PFSK-1 (cell line): ENCODE data around the gene DHRSX.

ENCODE experiments used
- FOXP2 ChIP-seq: optimal IDR thresholded peaks from 2 replicates; pipeline ENCODE3; 2011; ENCODE audit warnings: borderline replicate concordance, control low read depth, inconsistent platforms; ENCODE audit not compliant: insufficient read depth; ENCODE audit errors: extremely low read length, extremely low read depth
- POLR2AphosphoS5 ChIP-seq: IDR thresholded peaks from 2 replicates; pipeline ENCODE4 v1.6.1; 2012; ENCODE audit warnings: low read depth, mild to moderate bottlenecking, control low read depth, low read length, moderate library complexity
- TAF1 ChIP-seq: IDR thresholded peaks from 2 replicates; pipeline ENCODE4 v1.6.1; 2012; ENCODE audit warnings: low read length, control low read depth, borderline replicate concordance; ENCODE audit not compliant: insufficient read depth

DNA sequence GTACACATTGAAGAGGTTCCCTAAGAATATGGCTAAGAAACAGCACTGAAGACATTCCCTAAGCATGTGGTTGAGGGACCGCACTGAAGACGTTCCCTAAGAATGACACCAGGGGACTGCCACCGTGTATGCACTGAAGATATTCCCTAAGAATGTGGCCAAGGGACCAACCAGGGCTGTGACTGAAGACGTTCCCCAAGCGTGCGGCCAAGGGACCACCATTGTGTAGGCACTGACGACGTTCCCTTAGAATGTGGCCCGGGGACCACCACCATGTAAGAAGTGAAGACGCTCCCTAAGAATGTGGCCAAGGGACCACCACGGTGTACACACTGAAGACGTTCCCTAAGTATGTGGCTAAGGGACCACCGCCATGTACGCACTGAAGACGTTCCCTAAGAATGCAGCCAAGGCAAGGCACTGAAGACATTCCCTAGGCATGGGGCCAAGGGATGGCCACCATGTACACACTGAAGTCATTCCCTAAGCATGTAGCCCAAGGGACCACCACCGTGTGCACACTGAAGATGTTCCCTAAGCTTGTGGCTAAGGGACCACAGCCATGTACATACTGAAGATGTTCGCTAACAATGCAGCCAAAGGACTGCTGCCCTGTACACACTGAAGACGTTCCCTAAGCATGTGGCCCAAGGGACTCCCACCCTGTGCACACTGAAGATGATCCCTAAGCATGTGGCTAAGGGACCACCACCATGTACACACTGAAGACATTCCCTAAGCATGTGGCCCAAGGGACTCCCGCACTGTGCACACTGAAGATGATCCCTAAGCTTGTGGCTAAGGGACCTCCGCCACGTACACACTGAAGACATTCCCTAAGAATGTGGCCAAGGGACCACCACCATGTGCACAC lies 22.0 kb downstream of the DHRSX start:
- no peak for TF ChIP-seq TAF1
- TF ChIP-seq POLR2AphosphoS5: no peak
- TF ChIP-seq FOXP2: no peak
